Naive thymus-derived CD4-positive, alpha-beta T cell (primary cell): ENCODE results near the gene NPBWR2. TPM values are rescaled to one million over a fixed set of nuclear protein-coding genes. Genes with fewer than 3 reads are reported as not detected.
A peak's percentile ranks its signal among the peaks of the same experiment; 100 is the strongest.

Experiments
- ATAC-seq: fragments of 150-1000 bp; cut with Tn5 transposase; 2 replicates; pipeline ENCODE4 v1.10.0; 2021; ENCODE audit warnings: mild to moderate bottlenecking, moderate library complexity
- CTCF ChIA-PET: fragments of 350-600 bp; sonication (Branson Sonifier 250); formaldehyde crosslinking; loops from one replicate; lab custom pipeline; 2021; ENCODE audit warnings: antibody characterized with exemption; lab: Charles Lee
- POLR2A ChIA-PET: fragments of 350-600 bp; sonication (Branson Sonifier 250); formaldehyde crosslinking; loops from one replicate; lab custom pipeline; 2021; ENCODE audit warnings: antibody characterized with exemption, inconsistent platforms; lab: Charles Lee
- DNase-seq, 9 donors: peaks; one replicate each; pipeline versions ENCODE4 v3.0.0 to v3.0.0-alpha.2; 2020 to 2022; ENCODE audit warnings: mixed read lengths in 1 of 9
- H3K27ac ChIP-seq: one replicate; pipeline ENCODE4 v1.7.0; 2013; ENCODE audit warnings: mild to moderate bottlenecking, low read depth, low read length, moderate library complexity
- H3K27me3 ChIP-seq, 2 donors: one replicate each; pipeline ENCODE4 v1.7.0; 2013; ENCODE audit warnings: low read length in 2 of 2, mild to moderate bottlenecking in 2 of 2, moderate library complexity in 2 of 2; ENCODE audit not compliant: control insufficient read depth in 2 of 2, insufficient read depth in 2 of 2
- H3K36me3 ChIP-seq, 3 experiments: 1 replicate in 2 of 3; 2 replicates in 1 of 3; pipeline ENCODE4 v1.7.0; 2013; ENCODE audit warnings: low read length in 3 of 3, mild to moderate bottlenecking in 3 of 3, moderate library complexity in 1 of 3; ENCODE audit not compliant: insufficient read depth in 3 of 3, control insufficient read depth in 2 of 3
- H3K4me1 ChIP-seq, 2 donors: one replicate each; pipeline ENCODE4 v1.7.0; 2013; ENCODE audit warnings: low read length in 2 of 2, mild to moderate bottlenecking in 2 of 2, moderate library complexity in 1 of 2; ENCODE audit not compliant: control insufficient read depth in 2 of 2, insufficient read depth in 2 of 2
- H3K4me3 ChIP-seq: 2 replicates; pipeline ENCODE4 v1.7.0; 2013; ENCODE audit warnings: mild to moderate bottlenecking, low read length
- H3K9me3 ChIP-seq, 3 experiments: 1 replicate in 2 of 3; 2 replicates in 1 of 3; pipeline ENCODE4 v1.7.0; 2013; ENCODE audit warnings: low read length in 3 of 3; ENCODE audit not compliant: control insufficient read depth in 2 of 3
- H3K27ac Mint-ChIP-seq, 9 donors: one replicate each; pipeline ENCODE4 v1.8.0; 2020 to 2022; ENCODE audit warnings: mixed read lengths in 9 of 9, mild to moderate bottlenecking in 8 of 9, moderate library complexity in 5 of 9, inconsistent platforms in 2 of 9
- H3K27me3 Mint-ChIP-seq, 5 donors: one replicate each; pipeline ENCODE4 v1.8.0; 2021 to 2022; ENCODE audit warnings: mixed read lengths in 5 of 5, mild to moderate bottlenecking in 1 of 5
- H3K36me3 Mint-ChIP-seq, 5 donors: one replicate each; pipeline ENCODE4 v1.8.0; 2020 to 2022; ENCODE audit warnings: mixed read lengths in 5 of 5, mild to moderate bottlenecking in 3 of 5, inconsistent platforms in 1 of 5
- H3K4me1 Mint-ChIP-seq, 7 donors: one replicate each; pipeline ENCODE4 v1.8.0; 2020 to 2022; ENCODE audit warnings: mixed read lengths in 7 of 7, mild to moderate bottlenecking in 3 of 7, inconsistent platforms in 1 of 7
- H3K4me3 Mint-ChIP-seq, 10 donors: one replicate each; pipeline ENCODE4 v1.8.0; 2020 to 2022; ENCODE audit warnings: mild to moderate bottlenecking in 10 of 10, mixed read lengths in 10 of 10, moderate library complexity in 6 of 10, inconsistent platforms in 2 of 10
- H3K9me3 Mint-ChIP-seq, 11 donors: one replicate each; pipeline ENCODE4 v1.8.0; 2020 to 2022; ENCODE audit warnings: mixed read lengths in 11 of 11, mild to moderate bottlenecking in 4 of 11, inconsistent platforms in 1 of 11, moderate library complexity in 1 of 11
- intact Hi-C, 2 donors: fragments of 100-400 bp; cut with micrococcal nuclease; formaldehyde crosslinking; loops; one replicate each; pipeline ENCODE4 v1.15.1; 2023
- polyA plus RNA-seq, 2 donors: library from polyadenylated mRNA; unstranded; fragments of 300-500 nt; fragmentation: Illumina TruSeq; gene quantifications; one replicate each; pipeline ENCODE4 v1.2.3, GENCODE V29; 2021
- total RNA-seq, 6 experiments: library from RNA in 5 of 6; stranded (reverse) in 5 of 6; gene quantifications; 1 replicate in 5 of 6; 2 replicates in 1 of 6; pipeline ENCODE4 v1.2.3 and lab custom pipeline; 2021 to 2026

NPBWR2 gene
- total and polyA plus RNA-seq, 7 experiments from 2014 or later = not detected

DNA sequence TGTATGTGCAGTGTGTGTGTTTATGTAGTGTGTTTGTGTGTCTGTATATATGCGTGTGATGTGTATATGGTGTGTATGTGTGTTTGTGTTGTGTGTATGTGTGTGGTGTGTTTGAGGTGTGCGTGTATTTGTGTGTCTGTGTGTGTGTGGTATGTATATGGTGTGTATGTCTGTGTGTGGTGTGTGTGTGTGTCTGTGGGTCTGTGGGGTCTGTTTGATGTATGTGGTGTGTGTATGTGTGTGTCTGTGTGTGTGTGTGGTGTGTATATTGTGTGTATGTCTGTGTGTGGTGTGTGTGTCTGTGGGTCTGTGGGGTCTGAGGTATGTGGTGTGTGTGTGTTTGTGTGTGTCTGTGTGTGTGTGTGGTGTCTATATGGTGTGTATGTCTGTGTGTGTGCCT is 46.0 kb upstream of the NPBWR2 start:
- H3K27me3 Mint-ChIP-seq = peaks cover 0 to 6% (median 0%) of the 10 kb centered on the region in 5 donors
- H3K4me3 Mint-ChIP-seq = no peak overlapping the region
- Histone ChIP-seq H3K36me3 (no peaks in the 10 kb centered on the region), H3K9me3 (no peaks in the 10 kb centered on the region), H3K4me3 (no peak overlapping the region), H3K4me1 (no peaks in the 10 kb centered on the region), H3K27ac (no peak overlapping the region), H3K27me3 (no peaks in the 10 kb centered on the region)
- DNase-seq (no peak), ATAC-seq (no peak)
- H3K27ac Mint-ChIP-seq = no peak overlapping the region
- peaks cover 0 to 1% (median 0%) of the 10 kb centered on the region in 7 donors for H3K4me1 Mint-ChIP-seq
- intact Hi-C loops = no loop called here
- ChIA-PET POLR2A (no interaction called here), CTCF (no interaction called here)
- H3K9me3 Mint-ChIP-seq = peaks cover 0 to 2% (median 0%) of the 10 kb centered on the region in 11 donors
- no peaks in the 10 kb centered on the region for H3K36me3 Mint-ChIP-seq

- H3K9me3 Mint-ChIP-seq = peaks cover 0 to 2% (median 0%) of the 10 kb centered on the region in 11 donors
- peaks cover 0 to 6% (median 0%) of the 10 kb centered on the region in 5 donors for H3K27me3 Mint-ChIP-seq
- peaks cover 0 to 1% (median 0%) of the 10 kb centered on the region in 7 donors for H3K4me1 Mint-ChIP-seq
- DNase-seq (no peak), ATAC-seq (no peak)
- no peaks in the 10 kb centered on the region for H3K4me1 ChIP-seq
- H3K4me3 Mint-ChIP-seq = no peak overlapping the region
- no peak overlapping the region for H3K27ac Mint-ChIP-seq
- no peak overlapping the region for H3K27ac ChIP-seq
- POLR2A ChIA-PET = no interaction called here
- intact Hi-C loops = no loop called here
- H3K27me3 ChIP-seq = no peaks in the 10 kb centered on the region
- no peaks in the 10 kb centered on the region for H3K36me3 Mint-ChIP-seq
- CTCF ChIA-PET = no interaction called here
- H3K36me3 ChIP-seq = no peaks in the 10 kb centered on the region
- no peak overlapping the region for H3K4me3 ChIP-seq
- no peaks in the 10 kb centered on the region for H3K9me3 ChIP-seq
Measured at GRCh38 chr20:64152906-64153305, 45.5 kb upstream of the NPBWR2 start.

GRCh38 chr20:64151633-64152530 is 44.5 kb upstream of the NPBWR2 start:
- ATAC-seq (no peak), DNase-seq (no peak)
- Mint-ChIP-seq H3K27me3 (peaks cover 0 to 6% (median 0%) of the 10 kb centered on the region in 5 donors), H3K36me3 (no peaks in the 10 kb centered on the region), H3K4me1 (peaks cover 0 to 1% (median 0%) of the 10 kb centered on the region in 7 donors), H3K27ac (no peak overlapping the region), H3K4me3 (no peak overlapping the region), H3K9me3 (peaks cover 0 to 3% (median 0%) of the 10 kb centered on the region in 11 donors)
- no peaks in the 10 kb centered on the region for H3K27me3 ChIP-seq
- no peaks in the 10 kb centered on the region for H3K36me3 ChIP-seq
- CTCF ChIA-PET = no interaction called here
- intact Hi-C loops = no loop called here
- H3K4me3 ChIP-seq = no peak overlapping the region
- H3K27ac ChIP-seq = no peak overlapping the region
- POLR2A ChIA-PET = no interaction called here
- no peaks in the 10 kb centered on the region for H3K9me3 ChIP-seq
- no peaks in the 10 kb centered on the region for H3K4me1 ChIP-seq

GRCh38 chr20:64150756-64151632 is 43.6 kb upstream of the NPBWR2 start:
- H3K27ac ChIP-seq = no peak overlapping the region
- ATAC-seq = no peak
- no peaks in the 10 kb centered on the region for H3K9me3 ChIP-seq
- H3K27me3 ChIP-seq = no peaks in the 10 kb centered on the region
- Mint-ChIP-seq H3K4me3 (no peak overlapping the region), H3K9me3 (peaks cover 0 to 3% (median 0%) of the 10 kb centered on the region in 11 donors), H3K36me3 (no peaks in the 10 kb centered on the region), H3K27ac (peak overlapping the region in 3 of 9 donors; percentile 19 to 43 (median 23)), H3K4me1 (peaks cover 0 to 1% (median 0%) of the 10 kb centered on the region in 7 donors), H3K27me3 (peaks cover 0 to 6% (median 0%) of the 10 kb centered on the region in 5 donors)
- DNase-seq = no peak
- no peaks in the 10 kb centered on the region for H3K4me1 ChIP-seq
- H3K36me3 ChIP-seq = no peaks in the 10 kb centered on the region
- no peak overlapping the region for H3K4me3 ChIP-seq
- CTCF ChIA-PET = no interaction called here
- intact Hi-C loops = no loop called here
- POLR2A ChIA-PET = no interaction called here

- no peak overlapping the region for H3K27ac ChIP-seq
- peaks cover 0 to 6% (median 5%) of the 10 kb centered on the region in 11 donors for H3K9me3 Mint-ChIP-seq
- H3K4me1 Mint-ChIP-seq = peaks cover 0 to 1% (median 0%) of the 10 kb centered on the region in 7 donors
- no peaks in the 10 kb centered on the region for H3K36me3 ChIP-seq
- CTCF ChIA-PET = no interaction called here
- ATAC-seq (no peak), DNase-seq (no peak)
- H3K27ac Mint-ChIP-seq = peak overlapping the region in 1 of 9 donors; percentile 51
- peaks cover 0 to 3% (median 0%) of the 10 kb centered on the region in 5 donors for H3K36me3 Mint-ChIP-seq
- no peaks in the 10 kb centered on the region for H3K27me3 ChIP-seq
- intact Hi-C loops = loop anchor here in 1 of 2 donors (5.0 kb wide), 1 partner anchor 1093 kb away; no protein-coding TSS in a partner anchor
- POLR2A ChIA-PET = no interaction called here
- peaks cover 0 to 2% (median 0%) of the 10 kb centered on the region in 5 donors for H3K27me3 Mint-ChIP-seq
- peaks cover 0 to 8% (median 0%) of the 10 kb centered on the region in 3 experiments for H3K9me3 ChIP-seq
- H3K4me3 ChIP-seq = no peak overlapping the region
- H3K4me1 ChIP-seq = no peaks in the 10 kb centered on the region
- H3K4me3 Mint-ChIP-seq = no peak overlapping the region
Measured at GRCh38 chr20:64149809-64150560, 42.6 kb upstream of the NPBWR2 start.

GRCh38 chr20:64149141-64149540 is 41.8 kb upstream of the NPBWR2 start:
- Mint-ChIP-seq H3K27ac (no peak overlapping the region), H3K4me3 (no peak overlapping the region), H3K9me3 (peaks cover 3 to 14% (median 10%) of the 10 kb centered on the region in 11 donors), H3K27me3 (peaks cover 0 to 2% (median 0%) of the 10 kb centered on the region in 5 donors), H3K4me1 (peaks cover 0 to 1% (median 0%) of the 10 kb centered on the region in 7 donors), H3K36me3 (peaks cover 0 to 10% (median 0%) of the 10 kb centered on the region in 5 donors)
- ChIA-PET CTCF (no interaction called here), POLR2A (no interaction called here)
- Histone ChIP-seq H3K4me1 (no peaks in the 10 kb centered on the region), H3K36me3 (no peaks in the 10 kb centered on the region), H3K4me3 (no peak overlapping the region), H3K27me3 (no peaks in the 10 kb centered on the region), H3K9me3 (peaks cover 0 to 11% (median 0%) of the 10 kb centered on the region in 3 experiments), H3K27ac (no peak overlapping the region)
- intact Hi-C loops = loop anchor here in 1 of 2 donors (5.0 kb wide), 1 partner anchor 1092 kb away; no protein-coding TSS in a partner anchor
- ATAC-seq = no peak
- no peak for DNase-seq
